Endothelial cell of umbilical vein (primary cell): ENCODE data around the gene DNAH6.

Source experiments
- CTCF ChIP-seq, 2 donors: IDR thresholded peaks; 1 replicate in 1 of 2; 2 replicates in 1 of 2; pipeline ENCODE4 v1.5.1; 2011; ENCODE audit warnings: low read length in 2 of 2, mild to moderate bottlenecking in 2 of 2, moderate library complexity in 2 of 2, control low read depth in 1 of 2, inconsistent platforms in 1 of 2, low read depth in 1 of 2; ENCODE audit not compliant: insufficient read depth in 1 of 2; ENCODE audit errors: extremely low read depth in 1 of 2
- EZH2 ChIP-seq: IDR thresholded peaks from 2 replicates; pipeline ENCODE4 v1.6.1; 2012; ENCODE audit warnings: borderline replicate concordance, low read depth, mild to moderate bottlenecking, moderate library complexity, low read length, inconsistent platforms; ENCODE audit not compliant: severe bottlenecking
- JUN ChIP-seq: IDR thresholded peaks from 2 replicates; pipeline ENCODE4 v1.6.1; 2011; ENCODE audit warnings: borderline replicate concordance, low read depth; ENCODE audit not compliant: insufficient read length, insufficient read depth
- MYC ChIP-seq: IDR thresholded peaks from one replicate; pipeline ENCODE4 v1.6.1; 2011; ENCODE audit warnings: mild to moderate bottlenecking, low read depth, low read length
- POLR2A ChIP-seq: IDR thresholded peaks from 2 replicates; pipeline ENCODE4 v1.6.1; 2012; ENCODE audit warnings: low read depth, mild to moderate bottlenecking, control low read depth, low read length
- POLR2AphosphoS5 ChIP-seq: IDR thresholded peaks from 2 replicates; pipeline ENCODE4 v1.6.1; 2012; ENCODE audit warnings: low read depth, mild to moderate bottlenecking, control low read depth, low read length, moderate library complexity; ENCODE audit not compliant: insufficient read depth

- TF ChIP-seq CTCF (IDR thresholded peaks at IDR 0.05; ENCODE audit: extremely low read depth in 1 of 2, insufficient read depth in 1 of 2, low read depth in 1 of 2, low read length in 2 of 2): no peak
- no peak for TF ChIP-seq POLR2AphosphoS5
- no peak for TF ChIP-seq POLR2A
- TF ChIP-seq MYC: no peak
- no peak for TF ChIP-seq EZH2
- no peak for TF ChIP-seq JUN
Observed at GRCh38 chr2:84839851-84840250, 323.6 kb downstream of the DNAH6 start.
